HCT116 (cell line): Measurements from ENCODE around the gene RPL13. TPM values are rescaled to one million over a fixed set of nuclear protein-coding genes. Genes with fewer than 3 reads are reported as not detected.

Experiments
- ATAC-seq: fragments of 200-7000 bp; cut with Tn5 transposase; 2 replicates; pipeline ENCODE4 v1.9.1; 2020; ENCODE audit warnings: mild to moderate bottlenecking, moderate library complexity
- BruUV-seq: library from RNA; stranded (reverse); fragments of 400-500 nt; replicated peaks from 2 replicates; lab custom pipeline; 2021; lab: Mats Ljungman, UMichigan
- CTCF ChIA-PET: fragments of 300-600 bp; sonication (Branson Sonifier 250); formaldehyde crosslinking; loops from one replicate; lab custom pipeline; 2021; ENCODE audit warnings: antibody characterized with exemption; lab: Charles Lee
- POLR2A ChIA-PET: fragments of 300-600, 350-600 bp; sonication (Branson Sonifier 250); formaldehyde crosslinking; loops from one replicate; lab custom pipeline; 2021; ENCODE audit warnings: antibody characterized with exemption; lab: Charles Lee
- RAD21 ChIA-PET, 2 experiments: fragments of 300-600 bp; sonication (Branson Sonifier 250); formaldehyde crosslinking; loops; one replicate each; lab custom pipeline; 2023; ENCODE audit warnings: low total read pairs in 2 of 2; ENCODE audit not compliant: uncharacterized antibody in 2 of 2, unreplicated experiment in 2 of 2, low non-redundant PET in 1 of 2; lab: Charles Lee
- DNase-seq: peaks from one replicate; pipeline ENCODE4 v3.0.0-alpha.2; 2010; ENCODE audit warnings: low read depth, low spot score
- H2AFZ ChIP-seq: fragments of 200-600 bp; shearing (Covaris generic), sonication (generic); 2 replicates; pipeline ENCODE4 v1.6.1; 2017; ENCODE audit warnings: low read depth, mixed run types, mixed read lengths, antibody characterized with exemption, low read length; ENCODE audit not compliant: poor library complexity, severe bottlenecking
- H3K27ac ChIP-seq: 2 replicates; pipeline ENCODE4 v1.5.1; 2012; ENCODE audit warnings: low read depth, low read length
- H3K27me3 ChIP-seq: fragments of 200-600 bp; sonication (generic); 2 replicates; pipeline ENCODE4 v1.6.1; 2016; ENCODE audit warnings: mixed run types, low read length, mixed read lengths; ENCODE audit not compliant: insufficient read depth
- H3K36me3 ChIP-seq, 2 experiments: fragments of 200-500 bp in 1 of 2; fragments of 200-600 bp in 1 of 2; sonication (Bioruptor generic) in 1 of 2; sonication (generic) in 1 of 2; 2 replicates each; pipeline versions ENCODE4 v1.5.1 to v1.6.1; 2014 to 2016; ENCODE audit warnings: low read length in 2 of 2, inconsistent platforms in 1 of 2, mixed read lengths in 1 of 2, mixed run types in 1 of 2; ENCODE audit not compliant: insufficient read depth in 2 of 2, control insufficient read depth in 1 of 2
- H3K4me1 ChIP-seq, 2 experiments: fragments of 200-600 bp in 1 of 2; sonication (generic) in 1 of 2; 2 replicates each; pipeline versions ENCODE4 v1.5.1 to v1.6.1; 2012 to 2017; ENCODE audit warnings: low read length in 2 of 2, inconsistent platforms in 1 of 2, mild to moderate bottlenecking in 1 of 2, mixed read lengths in 1 of 2, mixed run types in 1 of 2, moderate library complexity in 1 of 2; ENCODE audit not compliant: insufficient read depth in 2 of 2, control insufficient read depth in 1 of 2
- H3K4me2 ChIP-seq: fragments of 200-600 bp; sonication (generic); 2 replicates; pipeline ENCODE4 v1.6.1; 2017; ENCODE audit warnings: mixed run types, low read length, mixed read lengths
- H3K4me3 ChIP-seq, 2 experiments: fragments of 200-600 bp in 1 of 2; sonication (generic) in 1 of 2; replicated peaks in 1 of 2; 2 replicates each; pipeline ENCODE4 v1.5.1; 2011 to 2016; ENCODE audit warnings: low read length in 2 of 2, control low read depth in 1 of 2, low read depth in 1 of 2, mild to moderate bottlenecking in 1 of 2, mixed read lengths in 1 of 2, mixed run types in 1 of 2
- H3K79me2 ChIP-seq: fragments of 200-600 bp; sonication (generic); 2 replicates; pipeline ENCODE4 v1.6.1; 2017; ENCODE audit warnings: mild to moderate bottlenecking, mixed run types, low read length, moderate library complexity, mixed read lengths; ENCODE audit not compliant: insufficient read depth
- H3K9ac ChIP-seq: fragments of 200-600 bp; sonication (generic); 2 replicates; pipeline ENCODE4 v1.6.1; 2016; ENCODE audit warnings: low read length, mixed read lengths
- H3K9me2 ChIP-seq: fragments of 200-600 bp; sonication (generic), shearing (Covaris generic); 2 replicates; pipeline ENCODE4 v1.6.1; 2017; ENCODE audit warnings: mixed run types, mild to moderate bottlenecking, moderate library complexity; ENCODE audit not compliant: insufficient read depth
- H3K9me3 ChIP-seq, 2 experiments: fragments of 200-500 bp in 1 of 2; fragments of 200-600 bp in 1 of 2; sonication (Bioruptor generic) in 1 of 2; sonication (generic) in 1 of 2; 2 replicates each; pipeline ENCODE4 v1.6.1; 2014 to 2017; ENCODE audit warnings: low read length in 2 of 2, mixed read lengths in 2 of 2, inconsistent platforms in 1 of 2, low read depth in 1 of 2, mild to moderate bottlenecking in 1 of 2, mixed run types in 1 of 2, moderate library complexity in 1 of 2; ENCODE audit not compliant: control insufficient read depth in 1 of 2, insufficient read depth in 1 of 2
- H4K20me1 ChIP-seq: fragments of 200-600 bp; sonication (generic), shearing (Covaris generic); 2 replicates; pipeline ENCODE4 v1.6.1; 2017; ENCODE audit warnings: mixed run types, mild to moderate bottlenecking, moderate library complexity; ENCODE audit not compliant: insufficient read depth
- CBX3 ChIP-seq: IDR thresholded peaks from 2 replicates; pipeline ENCODE4 v1.6.1; 2012; ENCODE audit warnings: low read depth
- EZH2 ChIP-seq: fragments of 200-600 bp; sonication (generic); IDR thresholded peaks from 2 replicates; pipeline ENCODE4 v1.6.1; 2017; ENCODE audit warnings: antibody characterized with exemption, mixed run types
- EZH2phosphoT487 ChIP-seq: fragments of 200-600 bp; IDR thresholded peaks from 2 replicates; pipeline ENCODE4 v1.6.1; 2018; ENCODE audit warnings: antibody characterized with exemption, borderline replicate concordance
- JUND ChIP-seq: IDR thresholded peaks from 2 replicates; pipeline ENCODE4 v1.6.1; 2012
- RAD21 ChIP-seq: IDR thresholded peaks from 2 replicates; pipeline ENCODE4 v1.6.1; 2012; ENCODE audit warnings: low read depth, mild to moderate bottlenecking
- ZBTB33 ChIP-seq: IDR thresholded peaks from 2 replicates; pipeline ENCODE4 v1.6.1; 2011; ENCODE audit warnings: mild to moderate bottlenecking, low read length, moderate library complexity; ENCODE audit not compliant: insufficient replicate concordance; ENCODE audit errors: extremely low read depth
- intact Hi-C: fragments of 100-400 bp; cut with micrococcal nuclease; formaldehyde crosslinking; loops from 2 replicates; pipeline ENCODE4 v1.10.0; 2022
- total RNA-seq: library from RNA; stranded (reverse); gene quantifications from one replicate; pipeline ENCODE4 v1.2.1, GENCODE V29; 2021; ENCODE audit not compliant: unreplicated experiment
- TF ChIP-seq, protein P1 (sequence below), 3 experiments: fragments of 200-600 bp in 1 of 3; sonication (generic) in 1 of 3; IDR thresholded peaks in 2 of 3; conservative IDR thresholded peaks in 1 of 3; 2 replicates each; pipeline ENCODE4 v1.5.1; 2012 to 2017; ENCODE audit warnings: low read depth in 2 of 3, low read length in 2 of 3, antibody characterized with exemption in 1 of 3, borderline replicate concordance in 1 of 3, control low read depth in 1 of 3, mild to moderate bottlenecking in 1 of 3, mixed read lengths in 1 of 3, mixed run types in 1 of 3, moderate library complexity in 1 of 3; ENCODE audit not compliant: insufficient read depth in 1 of 3
- TF ChIP-seq, protein P2 (sequence below): IDR thresholded peaks from 2 replicates; pipeline ENCODE4 v1.6.1; 2012

The RPL13 gene
- total RNA-seq, 1 experiment from 2014 or later: 4,404 TPM

GRCh38 chr16:89564476-89565255 lies 4.2 kb downstream of the RPL13 start (continued):
- TF ChIP-seq, protein P1, sequence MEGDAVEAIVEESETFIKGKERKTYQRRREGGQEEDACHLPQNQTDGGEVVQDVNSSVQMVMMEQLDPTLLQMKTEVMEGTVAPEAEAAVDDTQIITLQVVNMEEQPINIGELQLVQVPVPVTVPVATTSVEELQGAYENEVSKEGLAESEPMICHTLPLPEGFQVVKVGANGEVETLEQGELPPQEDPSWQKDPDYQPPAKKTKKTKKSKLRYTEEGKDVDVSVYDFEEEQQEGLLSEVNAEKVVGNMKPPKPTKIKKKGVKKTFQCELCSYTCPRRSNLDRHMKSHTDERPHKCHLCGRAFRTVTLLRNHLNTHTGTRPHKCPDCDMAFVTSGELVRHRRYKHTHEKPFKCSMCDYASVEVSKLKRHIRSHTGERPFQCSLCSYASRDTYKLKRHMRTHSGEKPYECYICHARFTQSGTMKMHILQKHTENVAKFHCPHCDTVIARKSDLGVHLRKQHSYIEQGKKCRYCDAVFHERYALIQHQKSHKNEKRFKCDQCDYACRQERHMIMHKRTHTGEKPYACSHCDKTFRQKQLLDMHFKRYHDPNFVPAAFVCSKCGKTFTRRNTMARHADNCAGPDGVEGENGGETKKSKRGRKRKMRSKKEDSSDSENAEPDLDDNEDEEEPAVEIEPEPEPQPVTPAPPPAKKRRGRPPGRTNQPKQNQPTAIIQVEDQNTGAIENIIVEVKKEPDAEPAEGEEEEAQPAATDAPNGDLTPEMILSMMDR (IDR thresholded peaks at IDR 0.05 in 2 of 3, conservative IDR thresholded peaks at IDR 0.05 in 1 of 3; ENCODE audit: borderline replicate concordance in 1 of 3, insufficient read depth in 1 of 3, low read depth in 2 of 3, low read length in 2 of 3): no peak

DNA sequence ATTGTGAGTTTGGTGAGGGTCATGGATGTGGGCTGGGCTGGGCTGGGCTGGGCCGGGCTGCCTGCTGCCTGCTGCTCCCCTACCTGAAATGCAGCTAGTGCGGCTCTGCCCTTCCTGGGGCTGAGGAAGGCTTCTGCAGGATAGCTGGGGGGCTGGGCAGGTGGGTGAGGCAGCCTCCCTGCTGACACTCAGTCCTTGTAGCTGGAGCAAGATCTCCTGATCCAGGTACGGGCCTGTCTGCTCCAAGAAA lies 4.7 kb downstream of the RPL13 start:
- Histone ChIP-seq H3K9me2 (no peaks in the 10 kb centered on the region), H3K27me3 (no peaks in the 10 kb centered on the region), H2AFZ (no peak overlapping the region), H3K4me3 (peak overlapping the region; percentile 27 to 45)
- ChIA-PET RAD21 (no interaction called here), CTCF (interaction anchor here (0.8 to 1.6 kb wide), 12 partner anchors 8 to 141 kb away, joined by 3 to 8 read pairs (median 4); partner anchors contain the start of gene CPNE7)
- TF ChIP-seq JUND (no peak), EZH2 (no peak), EZH2phosphoT487 (no peak), RAD21 (no peak), ZBTB33 (peak; percentile 8), CBX3 (no peak)
- TF ChIP-seq, protein P2, sequence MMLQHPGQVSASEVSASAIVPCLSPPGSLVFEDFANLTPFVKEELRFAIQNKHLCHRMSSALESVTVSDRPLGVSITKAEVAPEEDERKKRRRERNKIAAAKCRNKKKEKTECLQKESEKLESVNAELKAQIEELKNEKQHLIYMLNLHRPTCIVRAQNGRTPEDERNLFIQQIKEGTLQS: no peak
- TF ChIP-seq, all 23 proteins: peak for 1
- BruUV-seq: no TSS peak
- H3K4me1 ChIP-seq: peaks cover 45 to 61% of the 10 kb centered on the region in 2 experiments
- peak overlapping the region; percentile 84 for H3K4me2 ChIP-seq
- peaks cover 43% of the 10 kb centered on the region for H3K79me2 ChIP-seq
- no peaks in the 10 kb centered on the region for H3K9me3 ChIP-seq
- POLR2A ChIA-PET: interaction anchor here (0.6 to 1.5 kb wide), 3 partner anchors 11 to 102 kb away, joined by 3 to 4 read pairs (median 3); partner anchors contain the start of gene CPNE7
- ATAC-seq (peak; percentile 43), DNase-seq (no peak)
- intact Hi-C loops: loop anchor here (10.0 kb wide), 1 partner anchor 750 kb away; the partner anchor contains the start of gene APRT
- peak overlapping the region; percentile 96 for H3K27ac ChIP-seq
- peak overlapping the region; percentile 96 for H3K9ac ChIP-seq
- peaks cover 42% of the 10 kb centered on the region; the same call in 1 of the 2 replicates for H4K20me1 ChIP-seq
- peaks cover 23 to 34% of the 10 kb centered on the region in 2 experiments for H3K36me3 ChIP-seq
